DOHH2 (cell line): ENCODE results near the gene WFDC10B.

Experiments
- CTCF ChIP-seq: fragments of 200-600 bp; sonication (generic); IDR thresholded peaks from one replicate; pipeline ENCODE4 v1.5.1; 2014; ENCODE audit warnings: antibody characterized with exemption, mild to moderate bottlenecking, low read depth, low read length; ENCODE audit not compliant: poor library complexity, severe bottlenecking
- EZH2phosphoT487 ChIP-seq: fragments of 200-600 bp; sonication (generic); IDR thresholded peaks from 2 replicates; pipeline ENCODE4 v1.6.1; 2017; ENCODE audit warnings: borderline replicate concordance, mild to moderate bottlenecking, antibody characterized with exemption, low read length, moderate library complexity, mixed read lengths

- TF ChIP-seq CTCF (no peak), EZH2phosphoT487 (no peak)
Measured at GRCh38 chr20:45685896-45686295, 18.9 kb downstream of the WFDC10B start.
